GM18526 (cell line): ENCODE results near the gene TET2.

Source experiments
- POLR2A ChIP-seq: IDR thresholded peaks from 3 replicates; pipeline ENCODE4 v1.6.1; 2011; ENCODE audit not compliant: insufficient read length; ENCODE audit errors: extremely low read depth

TET2 gene

DNA sequence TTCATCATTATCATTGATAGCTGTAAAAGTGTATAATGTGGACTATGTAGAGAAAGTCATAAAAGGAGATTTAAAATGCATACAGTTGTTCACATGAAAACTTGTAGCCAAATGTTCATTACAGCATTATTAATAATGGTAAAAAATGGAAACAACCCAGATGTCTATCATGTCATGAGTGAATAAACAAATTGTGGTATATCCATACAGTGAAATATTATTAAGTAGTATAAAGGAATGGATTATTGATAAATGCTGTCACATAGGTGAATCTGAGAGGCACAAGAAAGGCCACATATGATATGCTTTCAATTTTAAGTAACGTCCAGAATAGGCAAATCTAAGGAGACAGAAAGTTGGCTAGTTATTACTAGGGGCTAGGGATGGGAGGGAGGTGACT is 7.1 kb downstream of the TET2 start:
- no peak for TF ChIP-seq POLR2A

DNA sequence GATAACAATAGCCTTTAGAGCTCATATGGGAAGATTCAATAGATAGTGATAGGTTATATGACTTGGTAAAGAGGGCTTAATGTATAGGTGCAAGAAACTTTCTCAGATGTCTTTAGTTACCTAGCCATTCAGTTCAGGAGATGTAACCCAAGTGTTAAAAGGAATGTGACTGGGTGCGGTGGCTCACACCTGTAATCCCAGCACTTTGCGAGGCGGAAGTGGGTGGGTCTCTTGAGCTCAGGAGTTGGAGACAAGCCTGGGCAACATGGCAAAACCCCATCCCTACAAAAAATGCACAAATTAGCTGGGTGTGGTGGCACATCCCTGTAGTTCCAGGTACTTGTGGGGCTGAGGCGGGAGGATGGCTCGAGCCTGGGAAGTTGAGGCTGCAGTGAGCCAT is 7.9 kb downstream of the TET2 start:
- no peak for TF ChIP-seq POLR2A

DNA sequence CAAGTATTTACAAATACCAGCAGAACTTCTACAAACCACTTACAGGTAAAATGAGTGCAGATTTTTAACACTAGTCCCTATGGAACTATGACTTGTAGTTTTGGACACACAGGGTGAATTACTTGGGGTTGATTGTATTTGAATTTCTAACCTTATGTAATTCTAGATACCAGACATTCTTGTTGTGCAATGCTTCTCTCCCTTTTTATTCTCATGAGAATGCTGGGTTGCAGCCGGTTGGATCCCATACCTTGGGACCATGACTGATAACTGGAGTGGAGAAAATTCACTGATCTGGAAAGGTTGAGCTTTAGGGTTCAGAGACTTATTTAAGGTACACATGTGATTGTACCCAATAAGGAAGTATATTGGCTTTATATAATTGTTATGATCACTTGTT is 8.8 kb downstream of the TET2 start:
- no peak for TF ChIP-seq POLR2A

DNA sequence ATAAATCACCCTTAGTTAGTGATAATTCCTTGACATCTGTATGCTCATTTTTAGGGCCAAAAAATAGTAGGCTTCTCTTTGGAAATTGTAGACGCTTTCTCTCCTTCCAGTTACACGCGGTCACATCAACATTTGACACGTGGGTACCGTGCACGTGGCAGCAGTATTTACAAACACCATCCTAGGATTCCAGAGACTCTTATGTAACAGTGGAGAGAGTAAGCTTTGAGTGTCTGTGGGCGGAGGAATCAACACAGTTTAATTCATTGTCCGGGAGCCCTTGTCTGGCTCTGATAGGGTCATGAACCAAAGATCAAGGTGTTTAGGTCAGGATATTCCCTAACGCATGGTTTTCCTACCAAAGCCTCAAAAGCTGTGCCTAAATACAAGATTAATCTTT is 12.2 kb downstream of the TET2 start:
- no peak for TF ChIP-seq POLR2A

DNA sequence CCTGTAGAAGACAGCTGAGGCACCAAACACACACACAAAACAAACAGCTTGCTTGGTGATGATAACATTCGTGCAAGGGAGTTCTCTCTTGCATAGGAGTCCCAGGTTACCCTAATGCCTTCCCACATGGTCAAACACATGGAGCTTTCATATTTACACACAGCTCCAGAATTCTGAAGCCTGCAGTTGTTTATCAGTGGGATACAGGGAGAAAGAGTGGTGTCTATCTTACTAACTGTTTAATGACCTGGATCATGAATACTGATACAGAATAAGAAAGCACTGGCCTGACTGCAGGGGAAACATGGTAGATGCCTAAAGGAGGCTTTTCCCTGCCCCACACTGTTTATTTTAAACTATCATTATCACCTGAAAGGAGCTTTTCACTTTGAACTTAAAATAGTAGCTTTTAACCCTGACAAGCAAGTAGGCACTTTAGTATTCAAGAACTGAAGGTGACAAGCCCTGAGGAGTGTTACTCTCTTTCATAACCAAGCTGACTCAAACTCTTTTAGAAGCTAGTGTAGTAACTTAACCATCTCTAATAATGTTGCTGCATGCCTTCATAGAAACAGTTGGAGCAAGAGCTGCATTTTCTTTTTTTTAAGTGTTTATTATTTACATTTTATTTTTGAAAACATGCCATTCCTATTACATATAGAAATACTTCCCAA is 15.6 kb downstream of the TET2 start:
- no peak for TF ChIP-seq POLR2A

DNA sequence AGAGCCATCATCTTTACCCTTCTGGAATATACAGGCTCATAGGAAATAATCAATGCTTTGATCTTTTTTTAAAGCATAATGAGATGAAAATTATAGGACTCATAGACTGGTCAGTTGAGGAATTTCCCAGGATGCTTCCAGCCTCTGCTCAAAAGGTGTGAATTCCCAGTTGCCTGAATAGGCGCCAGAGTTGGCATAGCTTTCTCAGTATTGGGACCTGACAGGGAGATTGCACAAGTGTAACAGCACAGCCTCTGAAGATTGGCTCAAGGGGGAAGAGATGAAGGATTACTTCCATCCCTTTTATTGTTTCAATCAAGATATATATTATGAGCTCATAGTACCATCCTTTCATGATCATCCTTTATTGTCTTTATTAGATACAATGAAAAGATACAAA is 17.9 kb downstream of the TET2 start:
- no peak for TF ChIP-seq POLR2A

DNA sequence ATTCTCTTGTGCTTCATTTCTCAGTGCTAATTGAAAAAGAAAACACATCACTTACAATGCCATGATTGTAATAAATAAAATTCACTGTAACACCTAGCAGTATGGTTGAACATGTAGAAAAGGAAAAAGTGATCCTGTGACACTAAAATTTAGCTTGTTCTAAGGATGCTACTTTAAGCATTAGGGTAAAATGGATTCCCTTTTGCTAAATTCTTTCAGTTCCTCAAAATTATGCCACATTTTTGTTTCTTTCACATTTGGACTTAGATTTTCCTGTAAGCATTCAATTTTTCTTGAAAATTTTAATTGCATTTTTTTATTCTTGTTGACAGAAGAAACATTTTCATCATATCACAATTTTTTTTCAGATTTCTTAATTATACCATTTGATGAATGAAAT is 19.4 kb downstream of the TET2 start:
- no peak for TF ChIP-seq POLR2A

DNA sequence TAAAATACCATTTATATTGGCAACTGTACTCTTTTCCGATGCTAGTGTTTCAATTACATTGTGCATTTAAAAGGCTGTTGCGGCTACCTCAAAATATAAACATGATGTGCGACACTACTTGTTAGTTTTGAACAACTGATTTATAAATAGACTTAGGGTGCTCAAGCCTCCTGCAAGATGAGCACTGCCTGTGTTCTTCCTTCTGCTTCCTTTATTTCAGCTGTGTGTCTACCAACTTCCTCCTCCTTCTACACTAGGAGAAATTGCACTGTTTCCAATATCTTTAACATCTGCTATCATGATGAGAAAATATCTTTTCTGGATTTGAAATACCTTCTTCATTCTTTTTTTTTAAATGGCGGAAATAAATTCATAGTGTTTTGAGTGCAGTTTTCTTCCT is 24.0 kb downstream of the TET2 start:
- TF ChIP-seq POLR2A: no peak

DNA sequence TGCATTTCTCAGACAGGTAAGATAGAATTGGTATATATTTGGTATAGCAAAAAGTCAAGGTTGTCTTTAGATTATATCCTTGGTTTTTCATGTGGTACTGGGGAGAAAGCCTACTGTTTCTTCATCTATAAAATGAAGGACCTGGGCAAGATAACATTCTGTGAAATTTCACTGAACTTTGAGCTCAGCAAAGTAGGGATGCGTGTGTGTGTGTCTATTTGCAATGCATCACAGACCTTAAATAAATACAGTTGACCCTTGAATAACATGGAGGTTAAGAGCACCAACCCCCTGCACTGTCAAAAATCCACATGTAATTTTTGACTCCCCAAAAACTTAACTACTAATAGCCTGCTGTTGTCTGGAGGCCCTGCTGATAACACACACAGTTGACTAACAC is 25.2 kb downstream of the TET2 start:
- no peak for TF ChIP-seq POLR2A

DNA sequence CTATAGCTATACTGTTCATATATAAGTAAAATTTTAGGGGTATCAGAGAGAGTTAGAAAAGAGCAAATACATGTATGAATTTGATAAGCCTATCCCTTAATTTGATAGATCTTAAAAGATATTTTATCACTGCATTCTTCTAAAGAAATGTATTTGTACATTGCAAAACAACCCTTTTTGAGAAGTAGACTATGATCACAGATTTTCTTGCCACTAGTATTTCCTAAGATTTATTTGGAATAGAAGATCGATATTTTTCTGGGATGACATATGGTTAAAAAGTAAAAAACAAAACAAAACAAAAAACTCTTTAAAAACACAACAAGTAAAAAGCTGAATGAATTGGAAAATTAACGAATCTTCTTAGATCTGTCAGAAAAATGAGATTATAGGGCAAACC is 27.4 kb downstream of the TET2 start:
- TF ChIP-seq POLR2A: no peak

DNA sequence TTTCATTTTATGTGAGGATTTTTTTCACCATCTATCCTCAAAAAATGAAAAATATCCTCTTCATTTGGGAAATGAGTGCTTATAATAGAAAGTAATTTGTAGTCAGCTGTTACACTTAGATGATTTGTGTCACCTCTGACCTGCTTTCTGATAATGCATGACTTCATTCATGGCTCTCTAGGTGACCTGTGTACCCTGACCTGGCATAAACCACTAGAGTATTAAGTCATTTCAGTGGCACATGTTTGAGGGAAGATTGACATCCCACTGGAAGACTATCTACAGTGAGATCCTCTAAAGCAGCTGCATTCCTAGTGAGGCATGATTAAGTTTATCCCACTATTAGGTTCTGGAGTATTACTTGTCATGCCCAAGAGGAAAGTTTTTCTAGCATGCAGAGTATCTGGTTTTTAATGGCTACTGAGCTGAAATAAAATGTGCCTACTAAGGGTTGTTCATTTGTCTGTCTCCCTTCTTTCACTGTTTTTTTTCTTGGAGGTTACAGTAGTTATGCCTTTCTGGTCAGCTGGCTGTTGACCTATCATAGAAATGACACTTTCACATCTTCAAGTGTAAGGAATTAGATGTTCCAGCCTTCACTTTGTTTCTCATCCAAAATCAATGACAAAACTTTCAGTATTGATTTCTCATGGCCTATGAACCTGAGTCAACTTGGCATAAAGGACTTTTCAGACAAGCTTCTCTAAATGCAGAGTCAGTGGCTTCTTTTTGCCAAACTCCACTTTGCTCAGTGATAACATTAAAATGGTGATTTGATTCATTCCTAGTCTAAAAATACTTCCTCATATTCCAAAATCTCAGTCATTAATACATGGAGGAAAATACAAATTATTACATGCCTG is 33.1 kb downstream of the TET2 start:
- TF ChIP-seq POLR2A: no peak

DNA sequence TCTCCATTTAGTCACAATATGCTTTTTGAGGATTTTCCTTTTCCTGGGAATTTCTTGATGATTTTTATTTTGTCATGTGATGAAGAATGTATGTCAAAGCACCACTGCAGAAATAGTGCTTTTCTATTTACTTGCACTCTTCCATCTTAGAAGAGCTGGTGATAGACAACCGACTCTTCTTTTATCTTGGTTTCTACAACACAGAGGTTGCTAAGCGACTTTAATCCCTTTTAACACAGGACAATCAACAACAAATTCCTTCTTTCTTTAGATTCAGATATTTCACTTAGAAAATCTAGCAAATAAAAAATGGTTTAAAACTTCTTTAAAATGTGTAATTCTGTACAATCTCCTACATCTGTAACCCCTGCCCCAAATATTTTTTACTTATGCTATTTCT is 34.6 kb downstream of the TET2 start:
- no peak for TF ChIP-seq POLR2A

DNA sequence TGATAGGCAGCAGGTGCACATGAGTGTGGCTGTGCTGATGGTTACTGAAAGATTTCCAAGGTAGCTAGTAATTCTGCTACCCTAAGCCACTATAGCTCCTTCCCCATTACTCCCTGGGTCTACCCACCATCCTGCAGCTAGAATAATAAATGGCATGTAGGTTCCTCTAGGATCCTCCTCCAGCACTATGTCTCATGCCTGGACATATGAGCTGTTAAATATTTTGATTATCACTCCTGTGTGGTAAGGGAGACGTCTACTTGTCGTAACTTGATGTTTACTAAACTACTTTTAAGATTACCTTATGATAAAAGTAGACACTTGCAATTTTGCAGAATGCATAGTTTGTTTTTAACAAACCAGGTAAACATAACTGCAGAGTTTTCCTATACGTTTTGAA is 35.5 kb downstream of the TET2 start:
- TF ChIP-seq POLR2A: no peak

DNA sequence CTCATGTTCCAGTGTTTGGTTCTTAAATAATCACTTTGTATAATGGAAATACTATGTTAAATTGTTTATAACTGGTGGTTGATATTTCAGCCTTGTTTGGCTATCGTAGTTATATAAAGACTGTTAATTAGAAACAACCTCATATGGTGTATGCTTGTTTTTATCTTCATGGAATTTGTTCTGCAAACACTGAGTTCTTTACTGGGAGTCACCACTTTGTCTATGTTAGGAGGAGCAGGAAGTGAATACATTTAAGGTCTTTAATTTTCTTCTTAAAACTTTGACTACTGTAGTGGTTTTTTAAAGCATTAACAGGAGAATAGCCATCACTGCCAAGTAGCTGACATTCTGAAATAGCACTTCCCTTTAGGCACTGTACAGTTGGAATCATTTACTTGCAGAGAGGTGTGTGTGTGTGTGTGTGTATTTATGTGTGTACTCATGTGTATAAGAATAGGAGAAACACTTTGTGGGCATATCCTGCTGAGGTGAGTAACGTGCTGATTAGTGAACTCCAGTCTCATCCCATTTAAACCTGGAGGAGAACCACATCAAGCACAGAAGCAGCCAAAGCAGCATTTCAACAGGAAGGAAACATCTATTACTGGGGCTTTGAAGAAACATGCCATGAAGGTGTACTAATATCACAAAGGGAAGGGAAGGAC is 37.8 kb downstream of the TET2 start:
- TF ChIP-seq POLR2A: no peak

DNA sequence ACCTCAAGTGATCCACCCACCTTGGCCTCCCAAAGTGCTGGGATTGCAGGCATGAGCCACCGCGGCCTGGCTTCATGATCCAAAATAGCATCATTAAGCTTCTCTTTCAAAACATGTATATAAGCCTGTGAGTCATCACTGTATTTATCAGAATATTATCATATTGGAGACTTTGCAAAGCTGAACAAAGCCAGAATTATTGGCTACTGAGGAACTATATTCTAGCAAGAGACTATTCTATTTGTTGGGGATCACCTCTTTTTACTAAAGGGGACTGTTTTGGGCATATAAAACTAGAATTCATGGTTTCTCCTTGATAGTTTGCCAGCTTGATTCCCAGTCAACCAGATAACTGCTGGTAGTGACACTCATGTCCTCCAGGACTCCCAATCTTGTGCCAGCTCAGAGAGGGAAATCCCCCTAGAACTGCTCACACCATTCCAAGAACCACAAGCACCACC is 40.1 kb downstream of the TET2 start:
- no peak for TF ChIP-seq POLR2A
